SU-DHL-6 (cell line): ENCODE results near the gene P2RY12.

Experiments
- H2AFZ ChIP-seq: fragments of 200-600 bp; sonication (generic); 2 replicates; pipeline ENCODE4 v1.6.1; 2014; ENCODE audit warnings: low read depth, mild to moderate bottlenecking, moderate library complexity, mixed read lengths, antibody characterized with exemption, low read length; ENCODE audit not compliant: severe bottlenecking
- H3F3A ChIP-seq: fragments of 200-600 bp; shearing (Covaris generic); 2 replicates; pipeline ENCODE4 v1.6.0; 2016; ENCODE audit warnings: antibody characterized with exemption, mild to moderate bottlenecking; ENCODE audit not compliant: insufficient read depth
- H3K27ac ChIP-seq: fragments of 200-600 bp; sonication (generic); 2 replicates; pipeline ENCODE4 v1.5.1; 2016; ENCODE audit warnings: low read depth, mild to moderate bottlenecking, low read length, moderate library complexity, mixed read lengths
- H3K27me3 ChIP-seq: fragments of 200-600 bp; sonication (generic), shearing (Covaris generic); 2 replicates; pipeline ENCODE4 v1.6.0; 2014; ENCODE audit warnings: mild to moderate bottlenecking, low read length
- H3K36me3 ChIP-seq: fragments of 200-600 bp; sonication (generic); 2 replicates; pipeline ENCODE4 v1.6.1; 2014; ENCODE audit warnings: mild to moderate bottlenecking, low read length, mixed read lengths
- H3K4me2 ChIP-seq: fragments of 300-600, 200-600 bp; shearing (Covaris generic), sonication (generic); 2 replicates; pipeline ENCODE4 v1.6.0; 2014; ENCODE audit warnings: low read length, low read depth, mild to moderate bottlenecking; ENCODE audit not compliant: poor library complexity, severe bottlenecking
- H3K4me3 ChIP-seq: fragments of 200-600 bp; sonication (generic); 2 replicates; pipeline ENCODE4 v1.5.1; 2014; ENCODE audit warnings: antibody characterized with exemption, low read length, mild to moderate bottlenecking, mixed read lengths; ENCODE audit not compliant: insufficient read depth, poor library complexity, severe bottlenecking
- H3K79me2 ChIP-seq: fragments of 200-600 bp; sonication (generic); 2 replicates; pipeline ENCODE4 v1.6.1; 2014; ENCODE audit warnings: mild to moderate bottlenecking, low read length, moderate library complexity; ENCODE audit not compliant: insufficient read depth
- H3K9ac ChIP-seq: fragments of 200-600 bp; sonication (generic); 2 replicates; pipeline ENCODE4 v1.7.0; 2014; ENCODE audit warnings: mild to moderate bottlenecking, low read length
- H3K9me2 ChIP-seq: fragments of 200-600 bp; sonication (generic); replicated peaks from 2 replicates; pipeline ENCODE4 v1.6.1; 2014; ENCODE audit warnings: low read length; ENCODE audit not compliant: insufficient read depth
- H3K9me3 ChIP-seq: fragments of 200-600 bp; sonication (generic); 2 replicates; pipeline ENCODE4 v1.6.1; 2014; ENCODE audit warnings: low read length, mixed read lengths; ENCODE audit not compliant: insufficient read depth
- H4K20me1 ChIP-seq: fragments of 200-600 bp; sonication (generic); 2 replicates; pipeline ENCODE4 v1.6.1; 2014; ENCODE audit warnings: low read depth, mild to moderate bottlenecking, antibody characterized with exemption, low read length, moderate library complexity, mixed read lengths
- EZH2phosphoT487 ChIP-seq: fragments of 200-600 bp; sonication (generic), shearing (Covaris generic); conservative IDR thresholded peaks from 2 replicates; pipeline ENCODE4 v1.6.1; 2018; ENCODE audit warnings: mild to moderate bottlenecking, antibody characterized with exemption, low read length, moderate library complexity, mixed read lengths
- TF ChIP-seq, protein P1 (sequence below): fragments of 200-600 bp; sonication (generic); IDR thresholded peaks from one replicate; pipeline ENCODE4 v1.5.1; 2017; ENCODE audit warnings: antibody characterized with exemption, mild to moderate bottlenecking, low read length, moderate library complexity; ENCODE audit not compliant: insufficient read depth, poor library complexity, severe bottlenecking

P2RY12 gene

DNA sequence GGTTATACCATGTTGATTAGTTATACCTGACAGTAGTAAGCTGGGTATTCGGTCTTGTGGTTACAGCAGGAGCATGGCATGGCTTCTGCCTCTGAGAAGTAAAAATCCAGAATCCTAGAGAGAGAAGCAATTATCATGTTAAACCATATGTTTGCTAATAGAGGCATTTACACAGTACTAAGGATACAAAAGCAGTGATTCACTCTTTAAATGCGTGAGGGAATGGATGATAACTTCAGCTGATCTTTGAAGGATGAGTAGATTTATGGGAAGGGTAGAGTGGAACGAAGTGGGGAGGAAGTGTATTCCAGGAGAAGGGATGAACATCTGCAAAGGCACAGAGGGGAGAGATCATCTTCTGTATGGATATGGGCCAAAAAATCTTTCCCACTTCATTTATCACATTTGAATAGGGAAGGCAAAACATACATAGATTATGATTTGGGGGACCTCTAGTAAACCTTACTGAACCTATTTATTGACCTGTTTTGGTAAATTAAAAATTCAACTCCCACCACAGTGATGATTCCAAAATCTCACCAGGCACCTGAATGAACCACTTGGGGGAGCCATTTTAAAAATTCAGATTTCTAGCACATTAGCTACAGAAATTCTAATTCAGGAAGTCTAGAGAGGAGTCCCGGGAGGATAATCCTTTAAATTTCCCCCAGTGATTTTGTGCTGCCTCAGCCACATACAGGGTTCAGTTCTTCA is 41.2 kb upstream of the P2RY12 start:
- Histone ChIP-seq H3K9me3 (no peaks in the 10 kb centered on the region), H3K36me3 (peaks cover 5% of the 10 kb centered on the region; the same call in 1 of the 2 replicates), H2AFZ (peak overlapping the region; percentile 57), H3K27ac (peak overlapping the region; percentile 31), H3K9ac (0 out of 2 replicates have a peak overlapping the region, but pooled peaks have one; percentile 7), H3K9me2 (no peaks in the 10 kb centered on the region), H3F3A (no peaks in the 10 kb centered on the region), H3K27me3 (no peaks in the 10 kb centered on the region), H3K79me2 (no peaks in the 10 kb centered on the region), H3K4me3 (no peak overlapping the region), H3K4me2 (peak overlapping the region; percentile 27), H4K20me1 (no peaks in the 10 kb centered on the region)
- TF ChIP-seq, protein P1, sequence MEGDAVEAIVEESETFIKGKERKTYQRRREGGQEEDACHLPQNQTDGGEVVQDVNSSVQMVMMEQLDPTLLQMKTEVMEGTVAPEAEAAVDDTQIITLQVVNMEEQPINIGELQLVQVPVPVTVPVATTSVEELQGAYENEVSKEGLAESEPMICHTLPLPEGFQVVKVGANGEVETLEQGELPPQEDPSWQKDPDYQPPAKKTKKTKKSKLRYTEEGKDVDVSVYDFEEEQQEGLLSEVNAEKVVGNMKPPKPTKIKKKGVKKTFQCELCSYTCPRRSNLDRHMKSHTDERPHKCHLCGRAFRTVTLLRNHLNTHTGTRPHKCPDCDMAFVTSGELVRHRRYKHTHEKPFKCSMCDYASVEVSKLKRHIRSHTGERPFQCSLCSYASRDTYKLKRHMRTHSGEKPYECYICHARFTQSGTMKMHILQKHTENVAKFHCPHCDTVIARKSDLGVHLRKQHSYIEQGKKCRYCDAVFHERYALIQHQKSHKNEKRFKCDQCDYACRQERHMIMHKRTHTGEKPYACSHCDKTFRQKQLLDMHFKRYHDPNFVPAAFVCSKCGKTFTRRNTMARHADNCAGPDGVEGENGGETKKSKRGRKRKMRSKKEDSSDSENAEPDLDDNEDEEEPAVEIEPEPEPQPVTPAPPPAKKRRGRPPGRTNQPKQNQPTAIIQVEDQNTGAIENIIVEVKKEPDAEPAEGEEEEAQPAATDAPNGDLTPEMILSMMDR, result peak; percentile 76
- no peak for TF ChIP-seq EZH2phosphoT487

DNA sequence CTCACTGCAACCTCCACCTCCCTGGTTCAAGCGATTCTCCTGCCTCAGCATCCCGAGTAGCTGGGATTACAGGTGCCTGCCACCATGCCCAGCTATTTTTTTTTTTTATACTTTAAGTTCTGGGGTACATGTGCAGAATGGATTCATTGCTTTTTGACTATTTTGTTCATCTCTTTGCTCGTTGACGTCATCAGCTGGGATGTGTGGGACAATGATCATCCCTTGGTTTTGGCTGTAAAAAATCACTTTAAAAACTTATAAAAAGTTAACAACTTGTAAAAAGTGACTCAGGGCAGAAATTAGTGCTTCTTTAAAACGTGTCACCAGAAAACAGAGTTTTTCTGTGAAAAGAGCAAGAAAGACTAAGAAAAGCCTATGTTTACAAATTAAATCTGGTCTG is 38.5 kb upstream of the P2RY12 start:
- no peaks in the 10 kb centered on the region for H3K9me2 ChIP-seq
- H2AFZ ChIP-seq, result no peak overlapping the region
- H3K9me3 ChIP-seq, result no peaks in the 10 kb centered on the region
- H3K9ac ChIP-seq, result no peak overlapping the region
- H3K79me2 ChIP-seq, result no peaks in the 10 kb centered on the region
- no peaks in the 10 kb centered on the region for H3K27me3 ChIP-seq
- no peak for TF ChIP-seq EZH2phosphoT487
- TF ChIP-seq, protein P1, result no peak
- no peak overlapping the region for H3K27ac ChIP-seq
- no peaks in the 10 kb centered on the region for H3F3A ChIP-seq
- no peak overlapping the region for H3K4me3 ChIP-seq
- H4K20me1 ChIP-seq, result no peaks in the 10 kb centered on the region
- no peak overlapping the region for H3K4me2 ChIP-seq
- 0 out of 2 replicates have a peak, but pooled peaks cover 4% of the 10 kb centered on the region for H3K36me3 ChIP-seq

DNA sequence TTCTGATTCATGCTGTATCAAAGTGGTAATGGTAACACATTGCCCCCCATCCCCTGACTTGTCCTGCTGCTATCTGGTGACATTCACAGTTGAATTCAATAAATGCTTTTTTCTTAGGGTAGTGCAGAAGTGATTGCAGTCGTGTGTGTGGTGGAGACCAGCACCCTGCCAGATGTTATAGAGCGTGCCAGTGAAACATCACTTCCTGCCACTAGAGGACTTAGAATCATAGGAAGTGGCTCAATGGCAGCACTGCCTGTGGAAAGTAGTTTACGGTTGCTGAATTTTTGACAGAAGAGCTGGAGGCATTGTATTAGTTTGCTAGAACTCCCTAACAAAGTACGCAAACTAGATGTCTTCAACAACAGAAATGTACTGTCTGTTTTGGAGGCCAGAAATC is 37.4 kb upstream of the P2RY12 start:
- no peak overlapping the region for H3K4me3 ChIP-seq
- H2AFZ ChIP-seq, result no peak overlapping the region

More for the DNA sequence above, 37.4 kb upstream of the P2RY12 start:
- Histone ChIP-seq H3F3A (no peaks in the 10 kb centered on the region), H3K79me2 (no peaks in the 10 kb centered on the region), H3K9ac (no peak overlapping the region), H3K36me3 (0 out of 2 replicates have a peak, but pooled peaks cover 6% of the 10 kb centered on the region), H3K27me3 (no peaks in the 10 kb centered on the region), H3K9me3 (no peaks in the 10 kb centered on the region), H3K4me2 (no peak overlapping the region), H3K9me2 (no peaks in the 10 kb centered on the region), H3K27ac (no peak overlapping the region), H4K20me1 (no peaks in the 10 kb centered on the region)
- TF ChIP-seq EZH2phosphoT487, result no peak
- TF ChIP-seq, protein P1, result no peak
